HL-60 (cell line): ENCODE data around the gene ATF6B.
"Not testable (repeated sequence)": the region's sequence is repeated elsewhere in the genome, so short reads cannot be mapped to it uniquely, and the experiment has no call there.

Source experiments
- DNase-seq, 2 experiments: peaks; one replicate each; pipeline ENCODE4 v3.0.0-alpha.2; 2010 to 2020; ENCODE audit warnings: low read depth in 1 of 2, low spot score in 1 of 2
- H3K27ac ChIP-seq: fragments of 250-450 bp; sonication (Bioruptor Pico); replicated peaks from 2 replicates; pipeline ENCODE4 v1.5.1; 2020; ENCODE audit warnings: mild to moderate bottlenecking, moderate library complexity
- H3K27me3 ChIP-seq: fragments of 250-450 bp; sonication (Bioruptor Pico); 2 replicates; pipeline ENCODE4 v1.5.1; 2021; ENCODE audit warnings: mild to moderate bottlenecking, moderate library complexity; ENCODE audit not compliant: insufficient read depth, poor library complexity, severe bottlenecking
- H3K4me3 ChIP-seq: replicated peaks from 2 replicates; pipeline ENCODE4 v1.5.1; 2011; ENCODE audit warnings: mild to moderate bottlenecking, control low read depth, low read length; ENCODE audit not compliant: insufficient read depth
- GABPA ChIP-seq: IDR thresholded peaks from 2 replicates; pipeline ENCODE4 v1.6.1; 2012; ENCODE audit warnings: low read depth
- POLR2AphosphoS5 ChIP-seq: IDR thresholded peaks from 2 replicates; pipeline ENCODE4 v1.6.1; 2012; ENCODE audit warnings: low read depth
- SPI1 ChIP-seq: IDR thresholded peaks from 2 replicates; pipeline ENCODE4 v1.6.1; 2012; ENCODE audit warnings: low read depth, mild to moderate bottlenecking, borderline replicate concordance
- TF ChIP-seq, protein P1 (sequence below): IDR thresholded peaks from one replicate; pipeline ENCODE4 v1.5.1; 2011; ENCODE audit warnings: low read length, control low read depth, inconsistent platforms; ENCODE audit not compliant: insufficient read depth
- TF ChIP-seq, protein P2 (sequence below): IDR thresholded peaks from 2 replicates; pipeline ENCODE4 v1.6.1; 2012; ENCODE audit warnings: low read depth; ENCODE audit not compliant: insufficient replicate concordance

The ATF6B gene

DNA sequence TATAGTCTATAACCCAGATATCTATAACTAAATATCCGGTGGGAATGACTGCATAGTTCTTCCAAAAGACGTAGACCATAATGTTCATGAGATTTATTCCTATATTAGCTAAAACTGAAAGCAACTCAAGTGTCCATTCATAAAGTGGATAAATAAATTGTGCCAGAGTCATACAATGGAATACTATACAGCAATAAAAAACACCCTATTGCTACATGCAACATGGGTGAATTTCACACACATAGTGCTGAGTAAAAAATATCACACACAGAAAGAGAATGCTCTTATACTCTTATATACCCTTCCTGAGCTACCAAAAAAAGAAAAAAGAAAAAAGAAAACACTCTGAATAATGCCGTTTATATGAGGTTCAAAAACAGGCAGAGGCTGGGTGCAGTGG lies 25.8 kb downstream of the ATF6B start:
- Histone ChIP-seq H3K27me3 (peaks cover 8% of the 10 kb centered on the region), H3K4me3 (no peak overlapping the region), H3K27ac (no peak overlapping the region)
- no peak for DNase-seq
- TF ChIP-seq, protein P1, sequence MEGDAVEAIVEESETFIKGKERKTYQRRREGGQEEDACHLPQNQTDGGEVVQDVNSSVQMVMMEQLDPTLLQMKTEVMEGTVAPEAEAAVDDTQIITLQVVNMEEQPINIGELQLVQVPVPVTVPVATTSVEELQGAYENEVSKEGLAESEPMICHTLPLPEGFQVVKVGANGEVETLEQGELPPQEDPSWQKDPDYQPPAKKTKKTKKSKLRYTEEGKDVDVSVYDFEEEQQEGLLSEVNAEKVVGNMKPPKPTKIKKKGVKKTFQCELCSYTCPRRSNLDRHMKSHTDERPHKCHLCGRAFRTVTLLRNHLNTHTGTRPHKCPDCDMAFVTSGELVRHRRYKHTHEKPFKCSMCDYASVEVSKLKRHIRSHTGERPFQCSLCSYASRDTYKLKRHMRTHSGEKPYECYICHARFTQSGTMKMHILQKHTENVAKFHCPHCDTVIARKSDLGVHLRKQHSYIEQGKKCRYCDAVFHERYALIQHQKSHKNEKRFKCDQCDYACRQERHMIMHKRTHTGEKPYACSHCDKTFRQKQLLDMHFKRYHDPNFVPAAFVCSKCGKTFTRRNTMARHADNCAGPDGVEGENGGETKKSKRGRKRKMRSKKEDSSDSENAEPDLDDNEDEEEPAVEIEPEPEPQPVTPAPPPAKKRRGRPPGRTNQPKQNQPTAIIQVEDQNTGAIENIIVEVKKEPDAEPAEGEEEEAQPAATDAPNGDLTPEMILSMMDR = no peak
- TF ChIP-seq SPI1 (no peak), POLR2AphosphoS5 (no peak), GABPA (no peak)
- TF ChIP-seq, protein P2, sequence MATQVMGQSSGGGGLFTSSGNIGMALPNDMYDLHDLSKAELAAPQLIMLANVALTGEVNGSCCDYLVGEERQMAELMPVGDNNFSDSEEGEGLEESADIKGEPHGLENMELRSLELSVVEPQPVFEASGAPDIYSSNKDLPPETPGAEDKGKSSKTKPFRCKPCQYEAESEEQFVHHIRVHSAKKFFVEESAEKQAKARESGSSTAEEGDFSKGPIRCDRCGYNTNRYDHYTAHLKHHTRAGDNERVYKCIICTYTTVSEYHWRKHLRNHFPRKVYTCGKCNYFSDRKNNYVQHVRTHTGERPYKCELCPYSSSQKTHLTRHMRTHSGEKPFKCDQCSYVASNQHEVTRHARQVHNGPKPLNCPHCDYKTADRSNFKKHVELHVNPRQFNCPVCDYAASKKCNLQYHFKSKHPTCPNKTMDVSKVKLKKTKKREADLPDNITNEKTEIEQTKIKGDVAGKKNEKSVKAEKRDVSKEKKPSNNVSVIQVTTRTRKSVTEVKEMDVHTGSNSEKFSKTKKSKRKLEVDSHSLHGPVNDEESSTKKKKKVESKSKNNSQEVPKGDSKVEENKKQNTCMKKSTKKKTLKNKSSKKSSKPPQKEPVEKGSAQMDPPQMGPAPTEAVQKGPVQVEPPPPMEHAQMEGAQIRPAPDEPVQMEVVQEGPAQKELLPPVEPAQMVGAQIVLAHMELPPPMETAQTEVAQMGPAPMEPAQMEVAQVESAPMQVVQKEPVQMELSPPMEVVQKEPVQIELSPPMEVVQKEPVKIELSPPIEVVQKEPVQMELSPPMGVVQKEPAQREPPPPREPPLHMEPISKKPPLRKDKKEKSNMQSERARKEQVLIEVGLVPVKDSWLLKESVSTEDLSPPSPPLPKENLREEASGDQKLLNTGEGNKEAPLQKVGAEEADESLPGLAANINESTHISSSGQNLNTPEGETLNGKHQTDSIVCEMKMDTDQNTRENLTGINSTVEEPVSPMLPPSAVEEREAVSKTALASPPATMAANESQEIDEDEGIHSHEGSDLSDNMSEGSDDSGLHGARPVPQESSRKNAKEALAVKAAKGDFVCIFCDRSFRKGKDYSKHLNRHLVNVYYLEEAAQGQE = no peak

DNA sequence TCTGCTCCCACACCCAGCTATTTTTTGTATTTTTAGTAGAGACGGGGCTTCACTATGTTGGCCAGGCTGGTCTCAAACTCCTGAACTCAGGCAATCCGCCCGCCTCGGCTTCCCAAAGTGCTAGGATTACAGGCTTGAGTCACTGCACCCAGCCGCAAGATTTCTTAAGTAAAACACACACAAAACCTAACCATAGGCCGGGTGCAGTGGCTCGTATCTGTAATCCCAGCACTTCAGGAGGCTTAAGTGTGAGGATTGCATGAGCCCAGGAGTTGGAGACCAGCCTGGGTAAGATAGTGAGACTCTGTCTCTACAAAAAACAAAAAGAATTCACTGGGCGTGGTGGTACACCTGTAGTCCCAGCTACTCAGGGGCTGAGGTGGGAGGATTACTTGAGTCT lies 27.8 kb downstream of the ATF6B start:
- H3K27me3 ChIP-seq = peaks cover 25% of the 10 kb centered on the region
- H3K27ac ChIP-seq, H3K4me3 ChIP-seq, DNase-seq: not testable (repeated sequence)

DNA sequence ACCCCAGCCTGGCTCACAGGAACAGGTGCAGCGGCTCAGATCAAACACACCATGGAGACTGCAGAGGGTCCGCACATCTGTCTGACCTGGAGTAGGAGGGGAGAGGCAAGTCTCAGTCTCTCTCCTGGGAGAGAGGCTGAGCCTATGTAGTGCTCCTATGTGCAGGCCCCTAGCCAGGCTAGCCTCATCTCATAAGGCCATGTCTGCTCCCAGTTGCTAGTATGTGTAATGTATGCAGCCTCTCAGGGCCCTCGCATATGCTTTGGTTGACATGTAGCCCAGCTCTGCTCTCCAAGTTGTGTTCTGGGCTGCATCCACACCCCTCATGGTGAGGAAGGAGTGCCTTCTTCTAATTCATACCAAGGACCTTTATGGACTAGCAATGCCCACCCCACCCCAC lies 30.7 kb downstream of the ATF6B start:
- no peak for DNase-seq
- TF ChIP-seq POLR2AphosphoS5 (no peak), SPI1 (no peak), GABPA (no peak)
- TF ChIP-seq, protein P2 = no peak
- TF ChIP-seq, protein P1 = no peak
- Histone ChIP-seq H3K27ac (no peak overlapping the region), H3K27me3 (peaks cover 26% of the 10 kb centered on the region), H3K4me3 (no peak overlapping the region)

DNA sequence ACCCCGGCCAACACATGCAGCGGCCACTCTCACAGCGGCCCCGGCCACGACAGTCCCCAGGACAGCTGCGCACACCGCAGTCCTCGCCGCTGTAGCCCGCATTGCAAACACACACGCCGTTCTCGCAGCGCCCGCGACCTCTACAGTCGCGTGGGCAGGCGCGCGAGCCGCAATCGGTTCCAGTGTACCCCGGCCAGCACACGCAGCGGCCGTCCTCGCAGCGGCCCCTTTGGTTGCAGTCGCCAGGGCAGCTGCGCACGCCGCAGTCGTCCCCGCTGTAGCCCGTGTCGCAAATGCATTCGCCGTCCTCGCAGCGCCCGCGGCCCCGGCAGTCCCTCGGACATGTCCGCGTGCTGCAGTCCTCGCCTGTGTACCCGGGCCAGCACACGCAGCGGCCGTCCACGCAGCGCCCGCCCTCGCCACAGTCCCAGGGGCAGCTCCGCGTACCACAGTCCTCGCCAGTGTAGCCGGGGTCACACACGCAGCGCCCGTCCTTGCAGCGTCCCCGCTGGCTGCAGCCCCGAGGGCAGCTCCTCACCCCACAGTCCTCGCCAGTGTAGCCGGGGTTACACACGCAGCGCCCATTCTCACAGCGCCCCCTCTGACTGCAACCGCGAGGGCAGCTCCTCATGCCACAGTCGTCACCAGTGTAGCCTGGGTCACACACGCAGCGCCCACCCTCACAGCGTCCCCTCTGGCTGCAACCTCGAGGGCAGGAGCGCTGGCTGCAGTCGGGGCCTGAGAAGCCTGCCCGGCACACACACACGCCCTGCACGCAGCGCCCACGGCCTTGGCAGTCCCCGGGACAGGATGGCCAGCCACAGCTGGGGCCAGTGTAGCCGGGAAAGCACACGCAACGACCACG lies 31.4 kb downstream of the ATF6B start:
- Histone ChIP-seq H3K4me3 (no peak overlapping the region), H3K27me3 (peaks cover 26% of the 10 kb centered on the region)
- DNase-seq = no peak

More for the DNA sequence above, 31.4 kb downstream of the ATF6B start:
- no peak overlapping the region for H3K27ac ChIP-seq
- TF ChIP-seq POLR2AphosphoS5 (no peak), GABPA (no peak), SPI1 (no peak)
- TF ChIP-seq, protein P2 = no peak
- TF ChIP-seq, protein P1 = no peak
